Measurements from ENCODE around the gene NEMF.

Gene NEMF

DNA sequence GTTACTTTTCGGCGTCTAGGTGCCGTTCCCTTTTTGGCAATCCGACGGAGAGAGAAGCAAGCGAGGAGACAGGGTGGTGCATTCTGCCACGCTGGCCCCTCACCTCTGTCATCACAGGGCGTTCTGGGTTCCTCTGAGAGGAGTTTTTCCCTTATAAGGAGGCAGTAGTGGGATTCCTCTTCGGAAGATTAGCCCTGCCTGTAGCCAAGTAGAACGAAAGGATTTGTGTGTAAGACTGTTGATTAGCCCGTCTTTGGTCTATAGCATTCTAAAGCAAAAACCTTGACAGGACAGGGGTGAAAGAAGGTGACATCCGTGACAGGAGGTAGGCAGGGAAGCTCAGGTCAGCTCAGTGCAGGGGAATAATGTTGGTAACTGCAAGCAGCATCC, 9.1 kb upstream of the NEMF start:
- H3K18ac ChIP-seq (ENCODE audit: low read length), result peak overlapping the region; percentile 94
- H4K12ac ChIP-seq (ENCODE audit: low read depth, low read length), result peak overlapping the region; percentile 97
- H4K91ac ChIP-seq (ENCODE audit: low read depth, low read length), result peak overlapping the region; percentile 95
- H3K27me3 ChIP-seq (ENCODE audit: insufficient read depth, low read length), result no peaks in the 10 kb centered on the region
- peaks cover 9% of the 10 kb centered on the region for H3K79me2 ChIP-seq (ENCODE audit: control insufficient read depth, insufficient read depth, low read length, poor library complexity)
- H3K36me3 ChIP-seq (ENCODE audit: control insufficient read depth in 1 of 2, insufficient read depth in 2 of 2, low read length in 2 of 2), result no peaks in the 10 kb centered on the region
- no CpG with 5 or more reads among the region's 12 CpGs for WGBS (ENCODE audit: extremely low coverage, insufficient coverage, insufficient read length)
- peak overlapping the region; percentile 82 for H2AK5ac ChIP-seq (ENCODE audit: low read length)
- H2BK12ac ChIP-seq (ENCODE audit: low read length), result no peak overlapping the region
- H2BK5ac ChIP-seq (ENCODE audit: low read depth, low read length, poor library complexity), result peak overlapping the region; percentile 100
- peak overlapping the region; percentile 96 for H2BK120ac ChIP-seq (ENCODE audit: insufficient read depth, low read length, poor library complexity)
- H4K8ac ChIP-seq (ENCODE audit: low read depth, low read length), result peak overlapping the region; percentile 99
- no peaks in the 10 kb centered on the region for H3K9me3 ChIP-seq (ENCODE audit: insufficient read depth, low read depth, low read length)
- DNase-seq, result peak; percentile 52 to 76
- peak overlapping the region; percentile 96 for H3K4ac ChIP-seq (ENCODE audit: low read depth, low read length)
- peak overlapping the region; percentile 72 for H3K4me3 ChIP-seq (ENCODE audit: low read depth, low read length)
- H3K23ac ChIP-seq (ENCODE audit: low read length), result no peak overlapping the region
- H3K4me2 ChIP-seq (ENCODE audit: low read length), result peak overlapping the region; percentile 89
- peak overlapping the region; percentile 100 for H3K27ac ChIP-seq (ENCODE audit: low read depth, low read length)
- peaks cover 11% of the 10 kb centered on the region for H3K79me1 ChIP-seq (ENCODE audit: low read length)
- peaks cover 0 to 5% of the 10 kb centered on the region in 2 experiments for H3K4me1 ChIP-seq (ENCODE audit: control insufficient read depth in 1 of 2, insufficient read depth in 2 of 2, low read length in 2 of 2)
- peak overlapping the region; percentile 99 for H3K14ac ChIP-seq (ENCODE audit: low read length)
- H3K9ac ChIP-seq (ENCODE audit: low read length), result peak overlapping the region; percentile 99
- H2AFZ ChIP-seq (ENCODE audit: insufficient read depth, low read length, poor library complexity), result peak overlapping the region; percentile 99

DNA sequence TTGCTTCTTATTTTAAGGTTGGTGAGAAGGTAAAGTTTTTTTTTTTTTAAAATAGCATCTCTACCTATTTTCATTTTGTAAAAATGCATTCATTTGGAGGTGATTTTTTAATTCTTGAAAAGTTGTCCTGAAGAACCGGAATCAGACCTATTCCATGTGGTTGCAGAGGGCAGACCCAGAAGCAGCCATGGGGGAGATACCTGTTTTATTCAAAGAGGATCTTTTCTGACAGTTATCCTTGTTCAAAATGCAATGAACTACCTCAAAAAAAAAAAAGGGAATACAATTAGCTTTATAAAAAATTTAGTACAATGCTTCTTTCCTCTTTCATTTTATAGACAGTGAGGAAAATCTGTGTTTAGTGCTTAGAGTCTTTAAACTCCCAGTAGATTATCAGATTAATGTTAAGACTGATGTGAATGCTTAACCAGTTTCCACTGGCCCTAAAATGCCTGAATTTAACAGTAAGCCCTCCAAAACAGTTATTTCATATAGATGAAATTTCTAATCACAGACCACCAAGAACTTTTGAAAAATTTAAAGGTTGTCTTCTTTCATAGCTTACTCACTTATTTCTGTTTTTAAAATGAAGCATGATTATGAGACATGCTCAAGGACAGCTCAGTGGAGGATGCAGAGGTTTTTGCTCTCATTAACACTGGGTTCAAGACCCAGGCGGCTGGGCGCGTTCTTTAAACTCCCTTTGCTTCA, 8.6 kb upstream of the NEMF start:
- H3K4me3 ChIP-seq (ENCODE audit: low read depth, low read length), result peak overlapping the region; percentile 72
- peaks cover 0 to 5% of the 10 kb centered on the region in 2 experiments for H3K4me1 ChIP-seq (ENCODE audit: control insufficient read depth in 1 of 2, insufficient read depth in 2 of 2, low read length in 2 of 2)
- peak overlapping the region; percentile 95 for H4K91ac ChIP-seq (ENCODE audit: low read depth, low read length)
- H3K79me1 ChIP-seq (ENCODE audit: low read length), result peaks cover 11% of the 10 kb centered on the region
- H2AFZ ChIP-seq (ENCODE audit: insufficient read depth, low read length, poor library complexity), result peak overlapping the region; percentile 99
- peak overlapping the region; percentile 99 for H3K14ac ChIP-seq (ENCODE audit: low read length)
- no peak overlapping the region for H4K12ac ChIP-seq (ENCODE audit: low read depth, low read length)
- H3K4ac ChIP-seq (ENCODE audit: low read depth, low read length), result peak overlapping the region; percentile 96
- peak overlapping the region; percentile 96 for H2BK120ac ChIP-seq (ENCODE audit: insufficient read depth, low read length, poor library complexity)
- WGBS (ENCODE audit: extremely low coverage, insufficient coverage, insufficient read length), result no CpG with 5 or more reads among the region's 4 CpGs
- H3K4me2 ChIP-seq (ENCODE audit: low read length), result peak overlapping the region; percentile 89
- DNase-seq, result no peak
- peak overlapping the region; percentile 100 for H2BK5ac ChIP-seq (ENCODE audit: low read depth, low read length, poor library complexity)
- H3K18ac ChIP-seq (ENCODE audit: low read length), result peak overlapping the region; percentile 94
- peak overlapping the region; percentile 99 for H3K9ac ChIP-seq (ENCODE audit: low read length)
- H3K27me3 ChIP-seq (ENCODE audit: insufficient read depth, low read length), result no peaks in the 10 kb centered on the region
- H3K36me3 ChIP-seq (ENCODE audit: control insufficient read depth in 1 of 2, insufficient read depth in 2 of 2, low read length in 2 of 2), result no peaks in the 10 kb centered on the region
- peak overlapping the region; percentile 100 for H3K27ac ChIP-seq (ENCODE audit: low read depth, low read length)
- H3K23ac ChIP-seq (ENCODE audit: low read length), result no peak overlapping the region
- H3K9me3 ChIP-seq (ENCODE audit: insufficient read depth, low read depth, low read length), result no peaks in the 10 kb centered on the region
- H2AK5ac ChIP-seq (ENCODE audit: low read length), result peak overlapping the region; percentile 76
- peaks cover 9% of the 10 kb centered on the region for H3K79me2 ChIP-seq (ENCODE audit: control insufficient read depth, insufficient read depth, low read length, poor library complexity)
- peak overlapping the region; percentile 99 for H4K8ac ChIP-seq (ENCODE audit: low read depth, low read length)
- no peak overlapping the region for H2BK12ac ChIP-seq (ENCODE audit: low read length)

DNA sequence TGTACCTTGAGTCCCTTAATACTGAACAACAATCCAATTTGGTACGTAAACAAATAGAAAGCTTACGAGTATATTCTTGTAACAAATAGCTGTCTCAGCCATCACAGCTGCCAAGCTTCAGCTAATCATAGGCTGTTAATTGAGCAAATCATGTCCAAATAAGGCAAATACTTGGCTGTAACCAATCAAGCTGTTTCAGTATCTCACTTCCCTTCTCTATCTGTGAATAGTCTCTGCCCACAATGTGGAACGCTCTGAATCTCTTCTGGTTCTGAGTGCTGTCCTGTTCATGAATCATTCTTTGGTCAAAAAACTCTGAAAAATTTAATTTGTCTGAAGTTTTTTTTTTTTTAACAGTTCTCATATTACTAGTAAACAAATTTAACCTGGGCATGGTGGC, 5.8 kb upstream of the NEMF start:
- no peaks in the 10 kb centered on the region for H3K36me3 ChIP-seq (ENCODE audit: control insufficient read depth in 1 of 2, insufficient read depth in 2 of 2, low read length in 2 of 2)
- H2AFZ ChIP-seq (ENCODE audit: insufficient read depth, low read length, poor library complexity), result no peak overlapping the region
- H3K9ac ChIP-seq (ENCODE audit: low read length), result no peak overlapping the region
- H3K79me2 ChIP-seq (ENCODE audit: control insufficient read depth, insufficient read depth, low read length, poor library complexity), result peaks cover 7% of the 10 kb centered on the region
- no peak overlapping the region for H4K8ac ChIP-seq (ENCODE audit: low read depth, low read length)
- no peaks in the 10 kb centered on the region for H3K9me3 ChIP-seq (ENCODE audit: insufficient read depth, low read depth, low read length)
- H2AK5ac ChIP-seq (ENCODE audit: low read length), result no peak overlapping the region
- no peak overlapping the region for H3K27ac ChIP-seq (ENCODE audit: low read depth, low read length)
- no peak overlapping the region for H2BK5ac ChIP-seq (ENCODE audit: low read depth, low read length, poor library complexity)
- no peak for DNase-seq
- no peaks in the 10 kb centered on the region for H3K27me3 ChIP-seq (ENCODE audit: insufficient read depth, low read length)
- H3K79me1 ChIP-seq (ENCODE audit: low read length), result peaks cover 11% of the 10 kb centered on the region
- no peak overlapping the region for H2BK12ac ChIP-seq (ENCODE audit: low read length)
- no peak overlapping the region for H3K23ac ChIP-seq (ENCODE audit: low read length)
- H3K14ac ChIP-seq (ENCODE audit: low read length), result no peak overlapping the region
- H3K4ac ChIP-seq (ENCODE audit: low read depth, low read length), result no peak overlapping the region
- H3K4me2 ChIP-seq (ENCODE audit: low read length), result no peak overlapping the region
- WGBS (ENCODE audit: extremely low coverage, insufficient coverage, insufficient read length), result no CpG with 5 or more reads among the region's 3 CpGs
- no peak overlapping the region for H3K4me3 ChIP-seq (ENCODE audit: low read depth, low read length)
- H2BK120ac ChIP-seq (ENCODE audit: insufficient read depth, low read length, poor library complexity), result no peak overlapping the region
- no peak overlapping the region for H3K18ac ChIP-seq (ENCODE audit: low read length)
- H3K4me1 ChIP-seq (ENCODE audit: control insufficient read depth in 1 of 2, insufficient read depth in 2 of 2, low read length in 2 of 2), result peaks cover 0 to 2% of the 10 kb centered on the region in 2 experiments
- H4K91ac ChIP-seq (ENCODE audit: low read depth, low read length), result no peak overlapping the region
- no peak overlapping the region for H4K12ac ChIP-seq (ENCODE audit: low read depth, low read length)

DNA sequence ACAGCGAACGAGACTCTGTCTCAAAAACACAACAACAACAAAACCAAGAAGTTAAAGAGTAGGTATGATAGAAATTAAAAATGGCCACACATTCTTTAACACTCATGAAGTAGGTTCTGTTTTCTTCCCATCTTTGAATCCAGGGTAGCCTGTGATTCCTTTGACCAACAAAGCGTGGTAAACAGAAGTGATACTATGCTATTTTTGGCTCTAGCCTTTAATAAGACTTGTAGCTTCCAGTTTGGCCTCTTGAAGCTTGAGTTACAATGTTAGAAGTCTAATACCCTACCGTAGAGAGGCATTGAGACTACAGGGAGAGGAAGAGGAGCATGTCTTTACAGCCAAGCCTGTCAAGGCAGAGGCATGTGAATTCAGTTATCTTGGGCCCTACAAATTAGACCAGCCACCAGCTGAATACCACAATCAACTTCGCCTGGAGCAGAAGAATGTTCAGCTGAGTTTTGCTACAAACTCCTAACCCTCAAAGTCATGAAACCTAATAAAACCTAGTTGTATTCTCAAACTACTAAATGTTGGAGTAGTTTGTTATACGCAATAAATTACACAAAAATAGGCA, 4.9 kb upstream of the NEMF start:
- Histone ChIP-seq H3K9me3 (ENCODE audit: insufficient read depth, low read depth, low read length) (no peaks in the 10 kb centered on the region), H2BK5ac (ENCODE audit: low read depth, low read length, poor library complexity) (no peak overlapping the region), H4K12ac (ENCODE audit: low read depth, low read length) (no peak overlapping the region), H2BK12ac (ENCODE audit: low read length) (no peak overlapping the region), H2AK5ac (ENCODE audit: low read length) (peak overlapping the region; percentile 81), H3K4me2 (ENCODE audit: low read length) (no peak overlapping the region), H3K4me1 (ENCODE audit: control insufficient read depth in 1 of 2, insufficient read depth in 2 of 2, low read length in 2 of 2) (peaks cover 0 to 2% of the 10 kb centered on the region in 2 experiments), H2AFZ (ENCODE audit: insufficient read depth, low read length, poor library complexity) (no peak overlapping the region), H3K23ac (ENCODE audit: low read length) (no peak overlapping the region), H2BK120ac (ENCODE audit: insufficient read depth, low read length, poor library complexity) (no peak overlapping the region), H3K4ac (ENCODE audit: low read depth, low read length) (no peak overlapping the region), H3K27ac (ENCODE audit: low read depth, low read length) (no peak overlapping the region), H3K27me3 (ENCODE audit: insufficient read depth, low read length) (no peaks in the 10 kb centered on the region), H4K91ac (ENCODE audit: low read depth, low read length) (no peak overlapping the region), H3K18ac (ENCODE audit: low read length) (no peak overlapping the region), H3K4me3 (ENCODE audit: low read depth, low read length) (no peak overlapping the region), H3K9ac (ENCODE audit: low read length) (no peak overlapping the region), H4K8ac (ENCODE audit: low read depth, low read length) (no peak overlapping the region), H3K36me3 (ENCODE audit: control insufficient read depth in 1 of 2, insufficient read depth in 2 of 2, low read length in 2 of 2) (no peaks in the 10 kb centered on the region), H3K14ac (ENCODE audit: low read length) (no peak overlapping the region), H3K79me1 (ENCODE audit: low read length) (peaks cover 10% of the 10 kb centered on the region), H3K79me2 (ENCODE audit: control insufficient read depth, insufficient read depth, low read length, poor library complexity) (peaks cover 4% of the 10 kb centered on the region)
- WGBS (ENCODE audit: extremely low coverage, insufficient coverage, insufficient read length), result no CpG with 5 or more reads among the region's 6 CpGs
- DNase-seq, result no peak
